ENCODE data around the gene PRTFDC1.

PRTFDC1 gene

GRCh38 chr10:24858288-24859270 is 93.8 kb downstream of the PRTFDC1 start:
- no peak for FAIRE-seq

GRCh38 chr10:24857031-24857725 is 95.2 kb downstream of the PRTFDC1 start:
- FAIRE-seq, result no peak

More at GRCh38 chr10:24858288-24859270, 93.8 kb downstream of the PRTFDC1 start:
- no peak for DNase-seq (ENCODE audit: insufficient read length)
- TF ChIP-seq POLR2AphosphoS5 (IDR thresholded peaks at IDR 0.05; ENCODE audit: low read depth, low read length) (no peak), POLR2A (IDR thresholded peaks at IDR 0.05; ENCODE audit: low read depth, low read length) (no peak), TAF1 (IDR thresholded peaks at IDR 0.05; ENCODE audit: borderline replicate concordance, low read depth, low read length) (no peak)

GRCh38 chr10:24854256-24854655 is 98.2 kb downstream of the PRTFDC1 start:
- no peak for DNase-seq (ENCODE audit: insufficient read length)
- no peak for FAIRE-seq
- TF ChIP-seq POLR2A (IDR thresholded peaks at IDR 0.05; ENCODE audit: low read depth, low read length) (no peak), TAF1 (IDR thresholded peaks at IDR 0.05; ENCODE audit: borderline replicate concordance, low read depth, low read length) (no peak), POLR2AphosphoS5 (IDR thresholded peaks at IDR 0.05; ENCODE audit: low read depth, low read length) (no peak)

More at GRCh38 chr10:24857031-24857725, 95.2 kb downstream of the PRTFDC1 start:
- DNase-seq (ENCODE audit: insufficient read length), result no peak
- TF ChIP-seq TAF1 (IDR thresholded peaks at IDR 0.05; ENCODE audit: borderline replicate concordance, low read depth, low read length) (no peak), POLR2A (IDR thresholded peaks at IDR 0.05; ENCODE audit: low read depth, low read length) (no peak), POLR2AphosphoS5 (IDR thresholded peaks at IDR 0.05; ENCODE audit: low read depth, low read length) (no peak)

GRCh38 chr10:24853661-24854060 is 98.7 kb downstream of the PRTFDC1 start:
- FAIRE-seq (no peak), DNase-seq (ENCODE audit: insufficient read length) (no peak)
- no peak for TF ChIP-seq TAF1 (IDR thresholded peaks at IDR 0.05; ENCODE audit: borderline replicate concordance, low read depth, low read length)
- no peak for TF ChIP-seq POLR2A (IDR thresholded peaks at IDR 0.05; ENCODE audit: low read depth, low read length)
- TF ChIP-seq POLR2AphosphoS5 (IDR thresholded peaks at IDR 0.05; ENCODE audit: low read depth, low read length), result no peak

DNA sequence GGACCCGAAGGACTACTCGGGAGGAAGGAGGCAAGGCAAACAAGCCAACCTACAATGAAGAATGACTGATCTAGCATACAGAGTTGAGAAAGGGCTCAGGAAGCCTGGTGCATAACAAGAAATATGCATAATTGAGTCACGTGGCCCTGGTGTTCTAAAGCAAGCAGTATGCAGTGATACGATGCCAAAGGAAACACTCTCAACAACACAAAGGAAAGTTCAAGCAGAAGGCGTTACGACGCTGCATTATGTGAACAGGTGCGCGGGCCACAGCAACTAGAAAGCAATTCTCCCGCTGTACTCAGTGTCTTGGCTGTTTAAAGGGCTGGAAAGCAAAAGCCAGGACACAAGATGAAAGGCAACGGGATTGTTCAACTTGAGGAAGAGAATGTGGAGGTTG is 100.8 kb downstream of the PRTFDC1 start:
- no peak for FAIRE-seq
- DNase-seq (ENCODE audit: insufficient read length), result no peak

DNA sequence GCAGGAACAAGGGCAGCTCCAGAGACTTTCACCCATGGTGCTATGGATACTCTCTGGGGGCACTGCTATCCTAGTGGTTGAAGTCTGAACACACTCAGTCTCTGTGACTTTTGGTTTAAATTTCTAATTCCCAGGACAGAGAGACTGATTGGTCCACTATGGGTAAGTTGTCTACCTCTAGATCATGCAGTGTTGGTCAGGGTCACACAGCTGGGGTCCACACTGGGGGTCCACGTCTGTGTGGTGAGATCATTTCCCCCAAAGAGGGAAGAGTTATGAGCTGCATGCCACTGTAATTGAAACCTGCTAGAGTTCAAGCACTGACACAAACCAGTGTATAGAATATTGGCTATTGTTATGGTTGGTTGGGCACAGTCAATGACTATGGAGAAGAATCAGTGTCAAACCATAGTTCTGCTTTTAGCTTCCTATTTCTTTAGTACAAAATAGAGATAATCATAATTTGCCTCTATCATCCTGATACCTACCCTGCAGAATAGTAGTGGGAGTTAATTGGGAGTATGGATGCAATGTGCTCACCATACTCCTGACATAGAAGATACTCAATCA is 101.6 kb downstream of the PRTFDC1 start:
- no peak for FAIRE-seq
- no peak for DNase-seq (ENCODE audit: insufficient read length)
- TF ChIP-seq POLR2A (IDR thresholded peaks at IDR 0.05; ENCODE audit: low read depth, low read length) (no peak), POLR2AphosphoS5 (IDR thresholded peaks at IDR 0.05; ENCODE audit: low read depth, low read length) (no peak), TAF1 (IDR thresholded peaks at IDR 0.05; ENCODE audit: borderline replicate concordance, low read depth, low read length) (no peak)

More for the DNA sequence above, 100.8 kb downstream of the PRTFDC1 start:
- TF ChIP-seq TAF1 (IDR thresholded peaks at IDR 0.05; ENCODE audit: borderline replicate concordance, low read depth, low read length), result no peak
- no peak for TF ChIP-seq POLR2A (IDR thresholded peaks at IDR 0.05; ENCODE audit: low read depth, low read length)
- no peak for TF ChIP-seq POLR2AphosphoS5 (IDR thresholded peaks at IDR 0.05; ENCODE audit: low read depth, low read length)

DNA sequence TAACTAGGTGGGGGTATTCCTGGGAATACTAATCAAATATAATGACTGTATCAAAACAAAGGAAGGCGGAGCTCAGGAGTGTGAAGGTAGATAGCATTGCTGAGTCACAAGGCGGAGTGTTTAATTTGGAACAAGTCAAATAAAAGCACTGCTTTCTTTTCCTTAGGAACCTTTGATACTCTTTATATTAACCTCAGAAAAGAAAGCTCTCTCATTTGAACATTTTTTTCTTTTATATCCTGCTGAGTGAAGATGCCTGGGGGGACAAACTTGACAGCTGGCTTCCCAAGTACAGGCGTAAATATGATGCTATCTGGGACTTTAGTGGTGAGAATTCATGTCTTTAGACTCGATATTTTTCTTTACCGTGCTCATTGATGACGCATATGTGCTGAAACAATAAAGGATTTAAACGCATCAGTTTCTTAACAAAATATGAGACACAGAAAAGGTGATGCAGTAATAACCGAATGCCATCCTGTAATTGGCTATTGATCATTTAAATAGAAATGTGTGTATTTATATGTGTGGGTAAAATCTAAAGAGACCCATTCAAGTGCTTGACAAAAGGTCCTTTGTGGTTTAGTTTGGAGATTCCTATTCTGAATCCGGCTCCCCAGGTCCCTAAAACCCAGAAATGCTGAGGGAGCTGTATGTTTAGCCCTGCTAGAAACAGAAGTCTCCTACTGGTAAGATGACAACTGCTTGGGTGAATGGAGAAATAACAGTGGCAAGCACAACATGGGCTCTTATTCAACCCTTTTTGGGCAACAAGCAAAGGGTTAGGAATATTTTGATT is 102.7 kb downstream of the PRTFDC1 start:
- TF ChIP-seq POLR2AphosphoS5 (IDR thresholded peaks at IDR 0.05; ENCODE audit: low read depth, low read length) (no peak), POLR2A (IDR thresholded peaks at IDR 0.05; ENCODE audit: low read depth, low read length) (no peak), TAF1 (IDR thresholded peaks at IDR 0.05; ENCODE audit: borderline replicate concordance, low read depth, low read length) (no peak)
- FAIRE-seq (no peak), DNase-seq (ENCODE audit: insufficient read length) (no peak)

DNA sequence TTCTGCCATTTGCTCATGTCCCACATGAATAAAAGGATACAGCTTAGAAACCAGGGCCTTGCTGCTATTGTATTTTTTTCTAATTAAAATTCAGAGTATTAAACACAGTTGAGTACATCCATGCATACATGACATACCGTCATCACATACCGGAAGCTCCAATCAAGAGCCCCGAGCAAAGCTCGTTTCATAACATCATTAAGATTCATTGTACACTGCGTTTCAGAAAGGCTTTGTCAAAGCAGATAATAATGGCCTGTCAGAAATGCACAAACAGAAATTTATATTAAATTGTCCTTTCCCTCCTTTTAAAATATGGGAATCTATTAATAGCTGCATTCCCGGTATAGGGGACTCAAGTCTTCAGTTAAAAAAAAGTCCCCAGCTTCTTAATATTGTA is 103.4 kb downstream of the PRTFDC1 start:
- DNase-seq (ENCODE audit: insufficient read length), result no peak
- no peak for FAIRE-seq
- no peak for TF ChIP-seq POLR2A (IDR thresholded peaks at IDR 0.05; ENCODE audit: low read depth, low read length)
- TF ChIP-seq POLR2AphosphoS5 (IDR thresholded peaks at IDR 0.05; ENCODE audit: low read depth, low read length), result no peak
- TF ChIP-seq TAF1 (IDR thresholded peaks at IDR 0.05; ENCODE audit: borderline replicate concordance, low read depth, low read length), result no peak

- DNase-seq (ENCODE audit: insufficient read length), result no peak
- FAIRE-seq, result no peak
- TF ChIP-seq TAF1 (IDR thresholded peaks at IDR 0.05; ENCODE audit: borderline replicate concordance, low read depth, low read length), result no peak
- no peak for TF ChIP-seq POLR2AphosphoS5 (IDR thresholded peaks at IDR 0.05; ENCODE audit: low read depth, low read length)
- TF ChIP-seq POLR2A (IDR thresholded peaks at IDR 0.05; ENCODE audit: low read depth, low read length), result no peak
Measured at GRCh38 chr10:24848195-24848594, 104.2 kb downstream of the PRTFDC1 start.

DNA sequence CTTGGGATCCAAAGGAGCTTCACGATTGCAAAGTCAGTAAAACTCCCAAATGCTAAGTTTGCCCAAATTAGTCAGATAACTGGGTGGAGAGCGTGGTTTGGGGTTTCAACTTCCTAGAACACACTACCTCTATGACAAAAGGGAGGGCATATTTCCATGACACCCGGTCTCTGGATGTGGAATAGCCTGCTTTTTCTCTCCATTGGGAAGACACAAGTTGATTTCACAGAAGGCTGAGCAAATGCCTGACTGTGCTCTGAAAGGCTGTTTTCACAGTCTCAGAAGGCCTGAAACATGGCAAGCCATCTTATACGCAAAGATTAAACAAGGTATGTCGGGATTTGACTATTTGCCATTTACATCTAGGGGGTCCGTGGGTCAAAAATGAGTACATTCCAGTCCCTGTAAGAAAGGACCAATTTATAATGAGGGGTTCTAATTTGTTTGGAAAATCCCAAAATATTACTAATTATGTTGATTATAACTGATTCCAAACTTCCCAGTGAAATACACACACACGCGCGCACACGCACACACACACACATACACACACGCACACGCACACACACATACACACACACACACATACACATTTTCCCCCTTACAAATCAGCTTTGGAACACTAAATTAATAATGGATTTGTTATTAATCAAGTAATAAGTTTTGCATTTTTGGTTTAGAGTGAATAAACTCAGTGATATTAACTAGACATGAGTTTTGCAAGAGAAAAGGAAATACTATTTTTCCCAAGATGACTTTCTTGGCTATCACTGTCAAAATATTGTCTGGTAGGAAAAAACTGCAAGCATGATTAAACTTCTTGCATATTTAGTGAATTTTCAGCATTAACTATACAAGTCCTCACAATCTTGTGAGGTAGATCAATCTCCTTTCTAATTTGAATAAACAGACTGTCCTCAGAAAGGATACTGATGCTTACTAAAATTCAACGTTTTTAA is 105.0 kb downstream of the PRTFDC1 start:
- no peak for DNase-seq (ENCODE audit: insufficient read length)
- no peak for FAIRE-seq
- no peak for TF ChIP-seq TAF1 (IDR thresholded peaks at IDR 0.05; ENCODE audit: borderline replicate concordance, low read depth, low read length)
- TF ChIP-seq POLR2AphosphoS5 (IDR thresholded peaks at IDR 0.05; ENCODE audit: low read depth, low read length), result no peak
- TF ChIP-seq POLR2A (IDR thresholded peaks at IDR 0.05; ENCODE audit: low read depth, low read length), result no peak

All from GM12892 (cell line).